ENCODE results near the gene ZNF480. TPM values are rescaled to one million over a fixed set of nuclear protein-coding genes. Genes with fewer than 3 reads are reported as not detected.
"Not testable (repeated sequence)": the region's sequence is repeated elsewhere in the genome, so short reads cannot be mapped to it uniquely, and the experiment has no call there.

ZNF480 gene
- total RNA-seq, 6 experiments from 2014 or later = 9.8 to 12.5 (median 11.9) TPM

GRCh38 chr19:52286256-52286655 lies 10.7 kb upstream of the ZNF480 start:
- TF ChIP-seq CTCF (IDR thresholded peaks at IDR 0.05) = no peak
- H3K36me3 Mint-ChIP-seq (ENCODE audit: low read depth) = peaks cover 89% of the 10 kb centered on the region
- DNase-seq = no peak
- no peak overlapping the region for H3K4me3 Mint-ChIP-seq
- H3K27me3 Mint-ChIP-seq (ENCODE audit: insufficient read depth) = no peaks in the 10 kb centered on the region; the same call in 1 of the 2 replicates
- H3K27ac Mint-ChIP-seq = no peak overlapping the region
- no peaks in the 10 kb centered on the region for H3K4me1 Mint-ChIP-seq (ENCODE audit: low read depth)
- peaks cover 36% of the 10 kb centered on the region for H3K9me3 Mint-ChIP-seq

- Mint-ChIP-seq H3K4me3 (no peak overlapping the region), H3K36me3 (ENCODE audit: low read depth) (peaks cover 64% of the 10 kb centered on the region), H3K27me3 (ENCODE audit: insufficient read depth) (no peaks in the 10 kb centered on the region), H3K27ac (no peak overlapping the region), H3K4me1 (ENCODE audit: low read depth) (peaks cover 8% of the 10 kb centered on the region; the same call in 1 of the 2 replicates), H3K9me3 (peaks cover 48% of the 10 kb centered on the region)
- TF ChIP-seq CTCF (IDR thresholded peaks at IDR 0.05) = no peak
- no peak for DNase-seq
Measured at GRCh38 chr19:52291781-52292180, 5.2 kb upstream of the ZNF480 start.

GRCh38 chr19:52292946-52293345 lies 4.0 kb upstream of the ZNF480 start:
- H3K36me3 Mint-ChIP-seq (ENCODE audit: low read depth) = peaks cover 59% of the 10 kb centered on the region
- H3K27ac Mint-ChIP-seq; H3K27me3 Mint-ChIP-seq (ENCODE audit: insufficient read depth); H3K4me3 Mint-ChIP-seq; DNase-seq: not testable (repeated sequence)
- peaks cover 46% of the 10 kb centered on the region for H3K9me3 Mint-ChIP-seq
- peaks cover 14% of the 10 kb centered on the region for H3K4me1 Mint-ChIP-seq (ENCODE audit: low read depth)

- peaks cover 65% of the 10 kb centered on the region for H3K36me3 Mint-ChIP-seq (ENCODE audit: low read depth)
- peaks cover 4% of the 10 kb centered on the region for H3K27me3 Mint-ChIP-seq (ENCODE audit: insufficient read depth)
- no peak for DNase-seq
- H3K4me3 Mint-ChIP-seq = peak overlapping the region; percentile 92
- no peak for TF ChIP-seq CTCF (IDR thresholded peaks at IDR 0.05)
- H3K4me1 Mint-ChIP-seq (ENCODE audit: low read depth) = peaks cover 21% of the 10 kb centered on the region
- H3K27ac Mint-ChIP-seq = peak overlapping the region; percentile 67
- H3K9me3 Mint-ChIP-seq = peaks cover 35% of the 10 kb centered on the region
Measured at GRCh38 chr19:52296400-52296772, 583 bp upstream of the ZNF480 start.

GRCh38 chr19:52297601-52298364 lies 814 bp downstream of the ZNF480 start:
- H3K27me3 Mint-ChIP-seq (ENCODE audit: insufficient read depth) = peaks cover 4% of the 10 kb centered on the region
- H3K9me3 Mint-ChIP-seq = peaks cover 33% of the 10 kb centered on the region
- TF ChIP-seq CTCF (IDR thresholded peaks at IDR 0.05) = peak; percentile 3; the same call in 1 of the 2 replicates
- H3K4me3 Mint-ChIP-seq = peak overlapping the region; percentile 93
- H3K27ac Mint-ChIP-seq = peak overlapping the region; percentile 95
- H3K36me3 Mint-ChIP-seq (ENCODE audit: low read depth) = peaks cover 65% of the 10 kb centered on the region
- peaks cover 21% of the 10 kb centered on the region for H3K4me1 Mint-ChIP-seq (ENCODE audit: low read depth)
- no peak for DNase-seq

GRCh38 chr19:52307275-52307674 lies 10.3 kb downstream of the ZNF480 start:
- Mint-ChIP-seq H3K27me3 (ENCODE audit: insufficient read depth) (no peaks in the 10 kb centered on the region; the same call in 1 of the 2 replicates), H3K4me3 (no peak overlapping the region), H3K36me3 (ENCODE audit: low read depth) (peaks cover 91% of the 10 kb centered on the region), H3K9me3 (peaks cover 69% of the 10 kb centered on the region), H3K4me1 (ENCODE audit: low read depth) (no peaks in the 10 kb centered on the region), H3K27ac (no peak overlapping the region)
- no peak for TF ChIP-seq CTCF (IDR thresholded peaks at IDR 0.05)
- DNase-seq = no peak

Measured in HFFc6 (cell line).